ENCODE measurements around the gene MYO5C.
A peak's percentile ranks its signal among the peaks of the same experiment; 100 is the strongest.

MYO5C gene

GRCh38 chr15:52164631-52165265 is 130.9 kb downstream of the MYO5C start:
- DNase-seq = no peak

GRCh38 chr15:52163321-52164190 is 132.0 kb downstream of the MYO5C start:
- DNase-seq = no peak

- DNase-seq = no peak
Observed at GRCh38 chr15:52162876-52163275, 132.7 kb downstream of the MYO5C start.

GRCh38 chr15:52162260-52162659 is 133.3 kb downstream of the MYO5C start:
- DNase-seq = no peak

GRCh38 chr15:52161406-52161966 is 134.1 kb downstream of the MYO5C start:
- DNase-seq = no peak

- no peak for DNase-seq
Observed at GRCh38 chr15:52159645-52160044, 136.0 kb downstream of the MYO5C start.

- DNase-seq = no peak
Observed at GRCh38 chr15:52158084-52158765, 137.4 kb downstream of the MYO5C start.

- DNase-seq = no peak
Observed at GRCh38 chr15:52155878-52156277, 139.7 kb downstream of the MYO5C start.

GRCh38 chr15:52154896-52155865 is 140.4 kb downstream of the MYO5C start:
- DNase-seq = no peak

GRCh38 chr15:52153900-52154895 is 141.4 kb downstream of the MYO5C start:
- peak; percentile 63 for DNase-seq

GRCh38 chr15:52151353-52151752 is 144.3 kb downstream of the MYO5C start:
- no peak for DNase-seq

- DNase-seq = no peak
Observed at GRCh38 chr15:52150871-52151270, 144.7 kb downstream of the MYO5C start.

- DNase-seq = no peak
Observed at GRCh38 chr15:52150043-52150825, 145.4 kb downstream of the MYO5C start.

- no peak for DNase-seq
Observed at GRCh38 chr15:52148403-52148802, 147.2 kb downstream of the MYO5C start.

- DNase-seq = no peak
Observed at GRCh38 chr15:52146776-52147175, 148.8 kb downstream of the MYO5C start.

GRCh38 chr15:52146261-52146660 is 149.3 kb downstream of the MYO5C start:
- DNase-seq = no peak

- no peak for DNase-seq
Observed at GRCh38 chr15:52144656-52145178, 150.9 kb downstream of the MYO5C start.

- DNase-seq = no peak
Observed at GRCh38 chr15:52143873-52144272, 151.7 kb downstream of the MYO5C start.
